Measurements from ENCODE around the gene SORCS2.
"Not testable (repeated sequence)": the region's sequence is repeated elsewhere in the genome, so short reads cannot be mapped to it uniquely, and the experiment has no call there.

SORCS2 gene

GRCh38 chr4:7154351-7154981 lies 37.9 kb upstream of the SORCS2 start:
- H3K4me3 Mint-ChIP-seq = no peak overlapping the region
- H3K36me3 Mint-ChIP-seq (ENCODE audit: insufficient read depth) = peaks cover 3% of the 10 kb centered on the region
- no peaks in the 10 kb centered on the region for H3K9me3 Mint-ChIP-seq
- DNase-seq = no peak
- ATAC-seq (replicated peaks) = no peak
- H3K4me1 Mint-ChIP-seq (ENCODE audit: low read depth in 2 of 2) = peaks cover 0 to 1% of the 10 kb centered on the region in 2 donors
- H3K27ac Mint-ChIP-seq = no peak overlapping the region
- peaks cover 68 to 91% of the 10 kb centered on the region in 2 donors for H3K27me3 Mint-ChIP-seq

- no peaks in the 10 kb centered on the region for H3K9me3 Mint-ChIP-seq
- no peak overlapping the region for H3K4me3 Mint-ChIP-seq
- H3K27me3 Mint-ChIP-seq = peaks cover 68 to 91% of the 10 kb centered on the region in 2 donors
- ATAC-seq (replicated peaks) (no peak), DNase-seq (no peak)
- peaks cover 0 to 1% of the 10 kb centered on the region in 2 donors for H3K4me1 Mint-ChIP-seq (ENCODE audit: low read depth in 2 of 2)
- H3K36me3 Mint-ChIP-seq (ENCODE audit: insufficient read depth) = peaks cover 3% of the 10 kb centered on the region
- no peak overlapping the region for H3K27ac Mint-ChIP-seq
Observed at GRCh38 chr4:7155590-7156071, 36.7 kb upstream of the SORCS2 start.

- H3K27me3 Mint-ChIP-seq = peaks cover 68 to 91% of the 10 kb centered on the region in 2 donors
- H3K4me3 Mint-ChIP-seq = no peak overlapping the region
- peaks cover 3% of the 10 kb centered on the region for H3K36me3 Mint-ChIP-seq (ENCODE audit: insufficient read depth)
- H3K9me3 Mint-ChIP-seq = no peaks in the 10 kb centered on the region
- no peaks in the 10 kb centered on the region for H3K4me1 Mint-ChIP-seq (ENCODE audit: low read depth in 2 of 2)
- ATAC-seq (replicated peaks) (no peak), DNase-seq (no peak)
- H3K27ac Mint-ChIP-seq = no peak overlapping the region
Observed at GRCh38 chr4:7156328-7156727, 36.0 kb upstream of the SORCS2 start.

GRCh38 chr4:7156761-7157488 lies 35.4 kb upstream of the SORCS2 start:
- Mint-ChIP-seq H3K36me3 (ENCODE audit: insufficient read depth) (peaks cover 3% of the 10 kb centered on the region), H3K4me1 (ENCODE audit: low read depth in 2 of 2) (no peaks in the 10 kb centered on the region), H3K4me3 (no peak overlapping the region), H3K27me3 (peaks cover 70 to 96% of the 10 kb centered on the region in 2 donors), H3K27ac (no peak overlapping the region), H3K9me3 (no peaks in the 10 kb centered on the region)
- ATAC-seq (replicated peaks) (no peak), DNase-seq (no peak)

GRCh38 chr4:7157666-7158065 lies 34.7 kb upstream of the SORCS2 start:
- DNase-seq (no peak), ATAC-seq (replicated peaks) (no peak)
- no peak overlapping the region for H3K27ac Mint-ChIP-seq
- H3K4me1 Mint-ChIP-seq (ENCODE audit: low read depth in 2 of 2) = no peaks in the 10 kb centered on the region
- no peaks in the 10 kb centered on the region for H3K9me3 Mint-ChIP-seq
- no peak overlapping the region for H3K4me3 Mint-ChIP-seq
- peaks cover 3% of the 10 kb centered on the region for H3K36me3 Mint-ChIP-seq (ENCODE audit: insufficient read depth)
- H3K27me3 Mint-ChIP-seq = peaks cover 68 to 100% of the 10 kb centered on the region in 2 donors

- DNase-seq (no peak), ATAC-seq (replicated peaks) (no peak)
- Mint-ChIP-seq H3K4me3 (no peak overlapping the region), H3K36me3 (ENCODE audit: insufficient read depth) (peaks cover 3% of the 10 kb centered on the region), H3K27me3 (peaks cover 64 to 100% of the 10 kb centered on the region in 2 donors), H3K27ac (no peak overlapping the region), H3K4me1 (ENCODE audit: low read depth in 2 of 2) (no peaks in the 10 kb centered on the region), H3K9me3 (no peaks in the 10 kb centered on the region)
Observed at GRCh38 chr4:7158081-7158750, 34.1 kb upstream of the SORCS2 start.

- no peak overlapping the region for H3K27ac Mint-ChIP-seq
- ATAC-seq (replicated peaks) (no peak), DNase-seq (no peak)
- H3K9me3 Mint-ChIP-seq = no peaks in the 10 kb centered on the region
- no peak overlapping the region for H3K4me3 Mint-ChIP-seq
- peaks cover 65 to 94% of the 10 kb centered on the region in 2 donors for H3K27me3 Mint-ChIP-seq
- H3K4me1 Mint-ChIP-seq (ENCODE audit: low read depth in 2 of 2) = no peaks in the 10 kb centered on the region
- peaks cover 3% of the 10 kb centered on the region for H3K36me3 Mint-ChIP-seq (ENCODE audit: insufficient read depth)
Observed at GRCh38 chr4:7158991-7159390, 33.3 kb upstream of the SORCS2 start.

GRCh38 chr4:7159923-7160322 lies 32.4 kb upstream of the SORCS2 start:
- Mint-ChIP-seq H3K9me3 (no peaks in the 10 kb centered on the region), H3K27ac (no peak overlapping the region), H3K27me3 (peaks cover 60 to 85% of the 10 kb centered on the region in 2 donors), H3K36me3 (ENCODE audit: insufficient read depth) (peaks cover 3% of the 10 kb centered on the region), H3K4me3 (no peak overlapping the region), H3K4me1 (ENCODE audit: low read depth in 2 of 2) (no peaks in the 10 kb centered on the region)
- no peak for ATAC-seq (replicated peaks)
- DNase-seq = no peak

GRCh38 chr4:7160439-7160838 lies 31.9 kb upstream of the SORCS2 start:
- DNase-seq = no peak
- H3K4me1 Mint-ChIP-seq (ENCODE audit: low read depth in 2 of 2) = no peaks in the 10 kb centered on the region
- ATAC-seq (replicated peaks) = no peak
- H3K36me3 Mint-ChIP-seq (ENCODE audit: insufficient read depth) = peaks cover 3% of the 10 kb centered on the region
- H3K27me3 Mint-ChIP-seq = peaks cover 57 to 80% of the 10 kb centered on the region in 2 donors
- no peak overlapping the region for H3K4me3 Mint-ChIP-seq
- no peaks in the 10 kb centered on the region for H3K9me3 Mint-ChIP-seq
- H3K27ac Mint-ChIP-seq = no peak overlapping the region

- H3K27ac Mint-ChIP-seq = no peak overlapping the region
- DNase-seq = no peak
Observed at GRCh38 chr4:7160951-7161440, 31.3 kb upstream of the SORCS2 start.

GRCh38 chr4:7161721-7162214 lies 30.6 kb upstream of the SORCS2 start:
- Mint-ChIP-seq H3K27me3 (peaks cover 46 to 67% of the 10 kb centered on the region in 2 donors), H3K9me3 (no peaks in the 10 kb centered on the region), H3K27ac (no peak overlapping the region), H3K4me1 (ENCODE audit: low read depth in 2 of 2) (no peaks in the 10 kb centered on the region), H3K4me3 (no peak overlapping the region), H3K36me3 (ENCODE audit: insufficient read depth) (peaks cover 3% of the 10 kb centered on the region)
- no peak for DNase-seq
- ATAC-seq (replicated peaks) = no peak

More at GRCh38 chr4:7160951-7161440, 31.3 kb upstream of the SORCS2 start:
- Mint-ChIP-seq H3K27me3 (peaks cover 53 to 74% of the 10 kb centered on the region in 2 donors), H3K4me3 (no peak overlapping the region), H3K36me3 (ENCODE audit: insufficient read depth) (peaks cover 3% of the 10 kb centered on the region), H3K9me3 (no peaks in the 10 kb centered on the region), H3K4me1 (ENCODE audit: low read depth in 2 of 2) (no peaks in the 10 kb centered on the region)
- ATAC-seq (replicated peaks) = no peak

GRCh38 chr4:7165056-7165873 lies 27.1 kb upstream of the SORCS2 start:
- H3K27me3 Mint-ChIP-seq = peaks cover 24 to 32% of the 10 kb centered on the region in 2 donors
- not testable (repeated sequence) for ATAC-seq (replicated peaks); DNase-seq; H3K27ac Mint-ChIP-seq; H3K4me3 Mint-ChIP-seq; H3K36me3 Mint-ChIP-seq (ENCODE audit: insufficient read depth); H3K9me3 Mint-ChIP-seq
- peaks cover 9 to 12% of the 10 kb centered on the region in 2 donors for H3K4me1 Mint-ChIP-seq (ENCODE audit: low read depth in 2 of 2)

- Mint-ChIP-seq H3K4me1 (ENCODE audit: low read depth in 2 of 2) (peaks cover 9 to 12% of the 10 kb centered on the region in 2 donors), H3K27ac (no peak overlapping the region), H3K27me3 (peaks cover 20 to 26% of the 10 kb centered on the region in 2 donors), H3K9me3 (no peaks in the 10 kb centered on the region), H3K4me3 (no peak overlapping the region), H3K36me3 (ENCODE audit: insufficient read depth) (no peaks in the 10 kb centered on the region)
- DNase-seq (no peak), ATAC-seq (replicated peaks) (no peak)
Observed at GRCh38 chr4:7165874-7166201, 26.5 kb upstream of the SORCS2 start.
